GM18517 (cell line): ENCODE results near the gene MSMO1.
"Not testable (repeated sequence)": the region's sequence is repeated elsewhere in the genome, so short reads cannot be mapped to it uniquely, and the experiment has no call there.

Experiments
- ATAC-seq: cut with Tn5 transposase; IDR thresholded peaks from one replicate; pipeline ENCODE4 v1.9.1; 2021; ENCODE audit warnings: mild to moderate bottlenecking, moderate library complexity; ENCODE audit not compliant: unreplicated experiment

MSMO1 gene

GRCh38 chr4:165324236-165324917 lies 3.1 kb upstream of the MSMO1 start:
- no peak for ATAC-seq

- ATAC-seq, result no peak
Measured at GRCh38 chr4:165324918-165325304, 2.6 kb upstream of the MSMO1 start.

- no peak for ATAC-seq
Measured at GRCh38 chr4:165325732-165326512, 1.5 kb upstream of the MSMO1 start.

GRCh38 chr4:165326831-165327210 lies 648 bp upstream of the MSMO1 start:
- ATAC-seq, result no peak

- peak; percentile 1 for ATAC-seq
Measured at GRCh38 chr4:165328101-165328425, 594 bp downstream of the MSMO1 start.

- ATAC-seq, result no peak
Measured at GRCh38 chr4:165328708-165329107, 1.2 kb downstream of the MSMO1 start.

- no peak for ATAC-seq
Measured at GRCh38 chr4:165330071-165330470, 2.6 kb downstream of the MSMO1 start.

- no peak for ATAC-seq
Measured at GRCh38 chr4:165330666-165331065, 3.2 kb downstream of the MSMO1 start.

- ATAC-seq, result no peak
Measured at GRCh38 chr4:165331359-165331758, 3.9 kb downstream of the MSMO1 start.

- ATAC-seq, result no peak
Measured at GRCh38 chr4:165331823-165332222, 4.4 kb downstream of the MSMO1 start.

GRCh38 chr4:165332502-165332901 lies 5.0 kb downstream of the MSMO1 start:
- no peak for ATAC-seq

- no peak for ATAC-seq
Measured at GRCh38 chr4:165335163-165335703, 7.8 kb downstream of the MSMO1 start.

- no peak for ATAC-seq
Measured at GRCh38 chr4:165336743-165337142, 9.3 kb downstream of the MSMO1 start.

GRCh38 chr4:165342340-165342739 lies 14.9 kb downstream of the MSMO1 start:
- ATAC-seq, result not testable (repeated sequence)

- no peak for ATAC-seq
Measured at GRCh38 chr4:165343353-165344191, 16.1 kb downstream of the MSMO1 start.

- ATAC-seq, result no peak
Measured at GRCh38 chr4:165345666-165346417, 18.4 kb downstream of the MSMO1 start.

GRCh38 chr4:165347647-165348569 lies 20.4 kb downstream of the MSMO1 start:
- no peak for ATAC-seq

GRCh38 chr4:165351359-165352130 lies 24.1 kb downstream of the MSMO1 start:
- no peak for ATAC-seq

- no peak for ATAC-seq
Measured at GRCh38 chr4:165355900-165356300, 28.4 kb downstream of the MSMO1 start.
